G401 (cell line): Measurements from ENCODE around the gene RIBC2. TPM values are rescaled to one million over a fixed set of nuclear protein-coding genes. Genes with fewer than 3 reads are reported as not detected.
"Not testable (repeated sequence)": the region's sequence is repeated elsewhere in the genome, so short reads cannot be mapped to it uniquely, and the experiment has no call there.

ENCODE experiments used
- DNase-seq: peaks from one replicate; pipeline ENCODE4 v3.0.0-alpha.2; 2015; ENCODE audit warnings: low spot score
- in situ Hi-C: cut with HindIII; loops from 2 replicates; pipeline ENCODE4 v1.10.0; 2016; ENCODE audit warnings: low sequenced_read_pairs, mixed read lengths
- total RNA-seq: library from RNA; depleted of rRNA; stranded (reverse); fragments of >200 nt; shearing (Covaris generic); gene quantifications from 2 replicates; pipeline ENCODE4 v1.2.3, GENCODE V29; 2014

RIBC2 gene
- total RNA-seq, 1 experiment from 2014 or later, result 6.6 TPM

DNA sequence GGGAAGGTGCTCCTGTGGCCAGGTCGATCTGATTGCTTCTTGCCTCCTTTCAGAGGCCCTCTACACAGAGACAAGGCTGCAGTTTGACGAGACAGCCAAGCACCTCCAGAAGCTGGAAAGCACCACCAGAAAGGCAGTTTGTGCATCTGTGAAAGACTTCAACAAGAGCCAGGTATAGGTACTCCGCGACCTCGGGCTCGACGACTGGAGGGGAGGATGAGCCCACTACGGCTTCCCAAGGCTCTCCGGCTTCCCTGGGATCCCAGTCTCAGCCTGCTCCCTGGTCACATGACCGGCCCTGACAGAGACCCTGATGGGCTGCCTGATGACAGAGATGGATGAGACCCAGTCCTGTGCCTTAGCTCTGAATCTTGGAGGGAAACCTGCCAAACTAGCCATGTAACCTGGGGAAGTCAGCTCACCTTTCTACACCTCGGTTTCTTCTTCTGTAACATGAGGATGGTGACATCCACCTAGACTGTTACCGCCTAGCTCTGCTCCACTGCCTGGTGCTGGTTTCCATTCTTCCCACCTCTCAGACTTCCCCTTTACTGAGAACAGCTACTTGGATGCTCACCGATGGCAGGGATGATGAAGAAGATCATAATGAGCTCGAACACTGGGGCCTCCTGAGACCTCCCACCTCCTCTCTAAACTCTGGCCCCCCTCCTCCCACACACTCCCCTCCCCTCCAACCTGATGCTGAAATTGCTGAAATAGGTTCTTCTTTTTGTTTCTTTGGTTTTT, 8.9 kb downstream of the RIBC2 start:
- in situ Hi-C loops, result no loop called here
- DNase-seq, result no peak

DNA sequence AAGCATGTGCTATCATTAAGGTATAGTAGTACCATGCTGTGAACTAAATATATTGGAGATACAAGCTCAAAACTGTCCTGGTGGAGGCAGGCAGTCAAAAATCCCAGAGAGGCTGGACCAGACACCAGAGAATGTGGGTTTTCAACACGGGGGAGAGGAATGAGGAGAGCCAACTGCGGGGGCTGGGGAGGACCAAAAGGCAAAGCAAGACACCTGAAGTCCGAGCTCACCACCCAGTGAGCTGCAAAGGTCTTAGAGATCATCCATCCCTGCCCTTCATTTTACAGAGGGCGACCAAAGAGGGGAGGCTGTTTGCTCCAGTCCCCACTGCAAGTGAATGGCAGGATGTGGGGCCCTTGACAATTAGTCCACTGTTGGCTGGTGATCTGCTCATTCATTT, 10.0 kb downstream of the RIBC2 start:
- no peak for DNase-seq

GRCh38 chr22:45424241-45424731, 10.8 kb downstream of the RIBC2 start:
- DNase-seq, result no peak
- in situ Hi-C loops, result no loop called here

More for the DNA sequence above, 10.0 kb downstream of the RIBC2 start:
- in situ Hi-C loops, result no loop called here

- in situ Hi-C loops, result no loop called here
- DNase-seq, result no peak
These were observed 11.6 kb downstream of the RIBC2 start for GRCh38 chr22:45425101-45425500.

- in situ Hi-C loops, result no loop called here
- no peak for DNase-seq
These were observed 12.2 kb downstream of the RIBC2 start for GRCh38 chr22:45425531-45426265.

GRCh38 chr22:45426387-45426786, 12.9 kb downstream of the RIBC2 start:
- no peak for DNase-seq
- in situ Hi-C loops, result no loop called here

DNA sequence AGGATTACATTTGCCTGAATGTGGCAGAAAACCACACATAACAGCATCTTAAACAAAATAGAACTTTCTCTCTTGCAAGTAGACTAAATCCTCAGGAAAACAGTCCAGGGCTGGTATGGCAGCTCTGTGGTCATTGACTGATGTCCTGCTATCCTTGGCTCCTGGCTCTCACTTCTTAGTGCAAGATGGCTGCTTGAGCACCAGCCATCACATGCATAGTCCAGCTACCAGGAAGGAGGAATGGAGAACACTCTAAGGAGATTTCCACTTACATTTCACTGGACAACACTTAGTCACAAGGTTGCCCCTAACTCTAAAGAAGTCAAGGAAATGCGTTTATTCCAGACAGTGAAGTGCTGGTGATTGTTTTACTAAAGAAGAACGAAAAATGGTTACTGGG, 13.6 kb downstream of the RIBC2 start:
- in situ Hi-C loops, result no loop called here
- no peak for DNase-seq

DNA sequence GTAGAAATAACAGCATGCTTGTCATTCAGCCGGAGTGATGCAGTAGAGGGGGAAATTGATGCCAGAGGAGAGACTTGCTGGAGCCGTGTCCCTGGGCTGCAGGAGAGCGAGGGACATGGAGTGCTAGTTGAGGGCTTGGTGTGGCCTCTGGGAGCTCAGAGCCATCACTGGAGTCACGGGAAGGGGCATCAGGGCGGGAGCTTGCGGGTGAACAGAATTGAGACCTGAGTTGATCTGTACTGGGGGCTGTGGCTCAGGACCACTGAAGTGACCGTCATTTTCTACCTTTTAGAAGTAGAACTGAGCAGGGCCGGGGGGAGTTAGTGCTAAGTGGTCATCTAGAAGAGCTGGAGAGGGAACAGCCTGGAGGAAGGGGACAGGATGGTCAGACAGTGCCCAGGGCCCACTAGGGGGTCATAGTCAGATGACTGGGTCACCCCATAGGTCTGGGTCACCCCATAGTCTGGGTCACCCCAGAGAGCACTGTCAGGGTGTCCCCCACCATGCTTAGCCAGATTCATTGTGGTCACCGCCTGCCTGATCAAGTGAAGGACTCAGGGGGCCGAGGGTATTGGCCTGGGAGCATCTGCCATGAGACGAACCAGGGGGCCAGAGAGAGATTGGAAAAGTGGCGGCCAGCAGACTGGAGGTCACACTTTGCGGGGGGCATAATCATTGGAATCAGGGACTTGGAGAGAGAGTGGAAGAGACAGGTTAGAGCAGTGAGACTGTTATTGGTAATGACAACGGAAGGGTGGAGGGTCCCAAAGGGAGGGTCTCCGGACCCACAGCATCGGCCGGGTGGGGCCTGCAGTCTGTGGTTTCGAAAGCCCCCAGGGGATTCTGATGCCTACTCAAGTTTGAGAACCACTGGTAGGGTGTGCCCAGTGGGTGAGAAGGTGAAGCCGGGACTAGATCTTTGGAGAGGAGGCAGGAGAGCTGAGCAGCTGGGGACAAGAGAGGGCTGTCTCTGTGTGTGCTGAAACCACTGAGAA, 15.2 kb downstream of the RIBC2 start:
- in situ Hi-C loops, result no loop called here
- DNase-seq, result no peak

DNA sequence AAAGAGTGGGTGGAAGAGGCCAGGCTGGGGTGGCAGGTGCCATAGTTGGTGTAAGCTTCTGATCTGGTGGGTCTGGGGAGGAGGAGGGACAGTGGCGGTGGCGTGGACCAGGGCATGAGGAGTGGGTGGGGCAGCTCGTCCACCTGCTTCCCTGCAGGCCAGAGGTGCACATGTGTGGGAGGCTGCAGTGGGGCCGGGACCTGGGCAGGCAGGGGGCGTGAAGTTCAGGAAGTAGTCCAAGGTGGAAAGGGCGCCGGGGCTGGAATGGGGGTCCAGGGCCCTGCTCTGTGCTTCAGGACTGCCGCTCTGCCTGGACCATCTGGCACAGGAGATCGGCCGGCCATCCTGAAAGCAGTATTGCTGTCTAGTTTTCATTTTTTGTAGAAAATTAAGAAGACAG, 15.9 kb downstream of the RIBC2 start:
- no peak for DNase-seq
- in situ Hi-C loops, result no loop called here

- DNase-seq, result no peak
- in situ Hi-C loops, result loop anchor here (10.0 kb wide), 1 partner anchor 155 kb away; no protein-coding TSS in a partner anchor
These were observed 16.7 kb downstream of the RIBC2 start for GRCh38 chr22:45429981-45430775.

- in situ Hi-C loops, result loop anchor here (10.0 kb wide), 1 partner anchor 156 kb away; no protein-coding TSS in a partner anchor
- no peak for DNase-seq
These were observed 17.4 kb downstream of the RIBC2 start for GRCh38 chr22:45430871-45431270.

GRCh38 chr22:45434981-45435380, 21.5 kb downstream of the RIBC2 start:
- in situ Hi-C loops, result loop anchor here (10.0 kb wide), 1 partner anchor 160 kb away; no protein-coding TSS in a partner anchor
- no peak for DNase-seq

- in situ Hi-C loops, result loop anchor here (10.0 kb wide), 1 partner anchor 161 kb away; no protein-coding TSS in a partner anchor
- DNase-seq, result peak; percentile 83
These were observed 22.1 kb downstream of the RIBC2 start for GRCh38 chr22:45435544-45436139.

GRCh38 chr22:45436871-45437517, 23.5 kb downstream of the RIBC2 start:
- DNase-seq, result not testable (repeated sequence)
- in situ Hi-C loops, result loop anchor here (10.0 kb wide), 1 partner anchor 162 kb away; no protein-coding TSS in a partner anchor

DNA sequence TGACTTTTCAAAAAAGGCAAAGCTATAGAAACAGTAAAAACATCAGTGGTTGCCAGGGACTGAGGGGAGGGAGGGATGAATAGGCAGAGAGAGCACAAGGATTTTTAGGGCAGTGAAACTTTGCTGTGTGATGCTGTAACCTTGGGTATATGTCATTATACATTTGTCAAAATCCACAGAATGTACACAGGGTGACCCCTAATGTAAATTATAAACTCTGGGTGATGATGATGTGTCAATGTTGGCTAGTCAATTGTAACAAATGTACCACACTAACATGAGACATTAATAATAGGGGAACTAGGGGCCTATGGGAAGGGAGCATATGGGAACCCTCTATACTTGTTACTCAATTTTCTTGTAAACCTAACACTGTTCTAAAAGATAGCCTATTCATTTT, 24.8 kb downstream of the RIBC2 start:
- in situ Hi-C loops, result loop anchor here (10.0 kb wide), 1 partner anchor 164 kb away; no protein-coding TSS in a partner anchor
- no peak for DNase-seq

DNA sequence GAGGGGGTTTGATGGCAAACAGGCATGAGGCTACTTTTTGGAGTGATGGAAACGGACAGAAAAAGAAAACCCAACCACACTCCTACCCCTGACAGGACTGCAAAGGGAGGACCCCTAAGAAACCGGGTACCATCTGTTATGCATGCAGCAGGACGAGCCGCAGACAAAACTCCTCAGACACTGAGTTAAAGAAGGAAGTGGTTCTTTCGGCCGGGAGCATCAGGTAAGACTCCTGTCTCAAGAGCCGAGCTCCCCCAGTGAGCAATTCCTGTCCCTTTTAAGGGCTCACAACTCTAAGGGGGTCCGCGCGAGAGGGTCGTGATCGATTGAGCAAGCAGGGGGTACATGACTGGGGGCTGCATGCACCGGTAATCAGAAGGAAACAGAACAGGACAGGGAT, 27.2 kb downstream of the RIBC2 start:
- DNase-seq, in situ Hi-C loops: not testable (repeated sequence)

DNA sequence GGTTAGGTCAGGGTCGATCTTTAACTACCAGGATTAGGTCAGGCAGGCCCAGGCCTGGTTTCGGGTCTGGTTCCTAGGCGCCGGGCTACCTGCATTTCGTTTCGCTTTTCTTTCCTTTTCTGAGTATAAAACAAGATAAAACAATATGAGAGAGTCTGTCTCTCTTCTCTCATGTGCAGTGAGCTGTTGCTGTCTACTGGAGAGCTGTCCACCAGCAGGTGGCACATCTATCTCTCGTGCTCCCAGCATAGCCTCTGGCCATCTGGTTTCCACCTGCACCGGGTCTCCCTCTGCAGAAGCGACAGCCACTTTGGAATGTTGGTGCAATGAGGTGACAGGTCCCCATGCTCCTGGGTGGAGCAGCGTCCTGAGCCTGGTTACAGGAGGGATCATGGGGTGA, 27.6 kb downstream of the RIBC2 start:
- peak; percentile 67 for DNase-seq
- in situ Hi-C loops, result no loop called here
